ENCODE measurements around the gene TTLL5.

Gene TTLL5

GRCh38 chr14:75747899-75748298, 86.9 kb downstream of the TTLL5 start:
- DNase-seq = no peak

- DNase-seq = no peak
Measured at GRCh38 chr14:75748336-75748735, 87.3 kb downstream of the TTLL5 start.

GRCh38 chr14:75751296-75751695, 90.2 kb downstream of the TTLL5 start:
- no peak for DNase-seq

- no peak for DNase-seq
Measured at GRCh38 chr14:75752086-75752485, 91.0 kb downstream of the TTLL5 start.

GRCh38 chr14:75752907-75753594, 92.0 kb downstream of the TTLL5 start:
- DNase-seq = no peak

GRCh38 chr14:75753696-75754095, 92.7 kb downstream of the TTLL5 start:
- DNase-seq = no peak

GRCh38 chr14:75757644-75758402, 96.8 kb downstream of the TTLL5 start:
- DNase-seq = no peak

- no peak for DNase-seq
Measured at GRCh38 chr14:75764020-75764419, 103.0 kb downstream of the TTLL5 start.

GRCh38 chr14:75769047-75769685, 108.1 kb downstream of the TTLL5 start:
- DNase-seq = no peak

GRCh38 chr14:75770635-75771034, 109.6 kb downstream of the TTLL5 start:
- no peak for DNase-seq

- DNase-seq = no peak
Measured at GRCh38 chr14:75771595-75771994, 110.5 kb downstream of the TTLL5 start.

- DNase-seq = no peak
Measured at GRCh38 chr14:75773046-75773445, 112.0 kb downstream of the TTLL5 start.

GRCh38 chr14:75781096-75781495, 120.0 kb downstream of the TTLL5 start:
- DNase-seq = no peak

- no peak for DNase-seq
Measured at GRCh38 chr14:75783184-75783583, 122.1 kb downstream of the TTLL5 start.

GRCh38 chr14:75783602-75784313, 122.7 kb downstream of the TTLL5 start:
- DNase-seq = no peak

GRCh38 chr14:75784314-75784686, 123.3 kb downstream of the TTLL5 start:
- DNase-seq = no peak

- DNase-seq = no peak
Measured at GRCh38 chr14:75793806-75794205, 132.8 kb downstream of the TTLL5 start.

- DNase-seq = peak; percentile 18
Measured at GRCh38 chr14:75794615-75795038, 133.6 kb downstream of the TTLL5 start.

- no peak for DNase-seq
Measured at GRCh38 chr14:75800792-75801191, 139.7 kb downstream of the TTLL5 start.

GRCh38 chr14:75802486-75802885, 141.4 kb downstream of the TTLL5 start:
- DNase-seq = no peak

- DNase-seq = no peak
Measured at GRCh38 chr14:75803765-75804164, 142.7 kb downstream of the TTLL5 start.

- DNase-seq = no peak
Measured at GRCh38 chr14:75804570-75805275, 143.7 kb downstream of the TTLL5 start.

- DNase-seq = no peak
Measured at GRCh38 chr14:75805646-75806045, 144.6 kb downstream of the TTLL5 start.

All from NCI-H524 treated with DMSO at 0.1 percent for 48 hours (cell line).